GM21381 (cell line): Measurements from ENCODE around the gene ERC1.
"Not testable (repeated sequence)": the region's sequence is repeated elsewhere in the genome, so short reads cannot be mapped to it uniquely, and the experiment has no call there.

Experiments used
- ATAC-seq: cut with Tn5 transposase; IDR thresholded peaks from one replicate; pipeline ENCODE4 v1.9.1; 2021; ENCODE audit warnings: mild to moderate bottlenecking, moderate library complexity; ENCODE audit not compliant: unreplicated experiment

ERC1 gene

GRCh38 chr12:981176-981828, 9.7 kb upstream of the ERC1 start:
- ATAC-seq: no peak

GRCh38 chr12:981961-982360, 9.1 kb upstream of the ERC1 start:
- no peak for ATAC-seq

GRCh38 chr12:988646-989045, 2.4 kb upstream of the ERC1 start:
- no peak for ATAC-seq

DNA sequence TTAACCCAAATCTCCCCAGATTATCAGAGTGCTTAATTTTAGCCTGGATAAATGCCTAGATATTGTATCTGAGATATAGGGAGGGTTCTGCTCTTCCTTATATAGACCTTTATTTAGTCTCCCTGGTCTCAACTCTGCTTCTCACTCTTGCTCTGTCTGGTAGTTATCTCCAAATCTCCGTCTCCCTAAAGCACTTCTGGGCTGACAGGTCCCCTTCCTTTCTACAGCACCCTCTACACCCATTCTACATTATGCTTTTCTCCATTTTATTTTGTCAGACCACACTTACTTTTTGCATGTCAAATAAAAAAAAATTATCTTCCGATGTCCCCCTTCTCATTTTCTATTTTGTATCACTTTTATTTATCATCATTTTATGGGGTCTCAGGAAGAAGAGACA, 2.0 kb upstream of the ERC1 start:
- no peak for ATAC-seq

GRCh38 chr12:989751-990660, 1.0 kb upstream of the ERC1 start:
- peak; percentile 21 for ATAC-seq

GRCh38 chr12:991350-992333, 619 bp downstream of the ERC1 start:
- ATAC-seq: peak; percentile 45

DNA sequence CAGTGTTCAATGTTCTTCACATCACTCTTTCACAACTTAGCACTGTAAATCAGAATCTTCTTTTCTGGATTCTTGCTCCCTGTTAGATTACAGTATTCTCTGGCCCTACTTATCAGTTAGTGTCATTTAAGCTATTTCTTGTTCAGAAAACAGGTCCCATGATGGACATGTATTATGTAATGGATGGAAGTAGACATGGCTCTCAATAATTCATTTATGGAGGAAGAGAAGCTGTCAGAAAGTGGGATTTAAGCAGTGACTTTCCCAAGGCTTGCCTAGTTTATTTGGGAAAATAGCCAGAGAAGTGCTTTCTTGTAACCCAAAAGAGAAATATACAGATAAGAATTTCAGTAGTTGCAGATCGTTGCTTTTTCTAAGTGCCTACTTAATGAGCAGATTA, 1.6 kb downstream of the ERC1 start:
- ATAC-seq: no peak

DNA sequence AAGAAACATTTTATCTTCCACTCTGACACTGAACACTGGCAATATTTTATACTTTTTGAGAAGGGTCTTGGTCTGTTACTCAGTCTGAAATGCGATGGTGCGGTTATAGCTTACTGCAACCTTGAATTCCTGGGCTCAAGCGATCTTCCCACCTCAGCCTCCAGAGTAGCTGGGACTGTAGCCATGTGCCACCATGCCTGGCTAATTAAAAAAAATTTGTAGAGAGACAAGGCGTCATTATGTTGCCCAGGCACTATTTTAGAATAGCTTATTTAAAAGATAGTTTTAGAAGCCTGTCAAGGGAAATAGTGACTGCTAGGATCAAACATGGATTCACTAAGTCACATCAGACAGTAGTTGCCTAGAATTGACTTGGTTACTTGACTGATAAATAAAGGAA, 5.9 kb downstream of the ERC1 start:
- no peak for ATAC-seq

GRCh38 chr12:997505-997904, 6.5 kb downstream of the ERC1 start:
- ATAC-seq: no peak

DNA sequence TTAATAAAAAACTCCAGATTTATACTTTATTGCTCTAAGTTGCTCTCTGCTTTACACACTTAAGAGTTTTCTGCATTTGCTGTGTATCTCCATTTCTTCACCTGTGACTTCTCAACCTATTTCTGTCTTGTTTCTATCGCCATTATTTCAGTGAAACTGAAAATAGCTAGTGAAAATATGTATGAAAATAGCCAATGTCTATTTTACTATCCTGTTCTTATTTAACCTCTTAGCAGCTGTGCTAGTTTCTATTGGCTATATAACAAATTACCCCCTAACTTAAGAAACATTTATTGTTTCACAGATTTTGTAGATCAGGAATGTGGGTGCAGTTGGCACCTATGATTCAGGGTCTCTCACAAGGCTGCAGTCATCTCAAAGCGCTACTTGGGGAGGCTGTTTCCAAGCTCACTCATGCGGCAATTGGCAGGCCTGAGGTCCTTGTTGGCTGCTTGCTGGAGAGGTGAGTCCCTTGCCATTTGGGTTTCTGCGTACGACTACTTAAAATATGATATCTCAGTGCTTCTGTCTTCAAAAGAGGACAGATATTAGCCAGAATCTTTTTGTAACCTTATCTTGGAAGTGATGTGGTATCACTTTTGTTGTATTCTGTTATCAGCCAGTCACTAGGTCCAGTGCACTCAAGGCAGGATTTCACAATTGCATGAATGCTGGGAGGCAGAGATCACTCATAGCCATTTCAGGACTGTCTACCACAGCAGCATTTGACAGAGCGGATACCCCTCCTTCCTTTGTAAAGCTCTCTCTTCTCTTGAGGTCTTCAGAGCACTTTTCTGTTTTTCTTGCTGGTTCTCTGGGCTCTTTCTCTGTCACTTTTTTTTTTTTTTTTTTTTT, 7.2 kb downstream of the ERC1 start:
- ATAC-seq: peak; percentile 52

DNA sequence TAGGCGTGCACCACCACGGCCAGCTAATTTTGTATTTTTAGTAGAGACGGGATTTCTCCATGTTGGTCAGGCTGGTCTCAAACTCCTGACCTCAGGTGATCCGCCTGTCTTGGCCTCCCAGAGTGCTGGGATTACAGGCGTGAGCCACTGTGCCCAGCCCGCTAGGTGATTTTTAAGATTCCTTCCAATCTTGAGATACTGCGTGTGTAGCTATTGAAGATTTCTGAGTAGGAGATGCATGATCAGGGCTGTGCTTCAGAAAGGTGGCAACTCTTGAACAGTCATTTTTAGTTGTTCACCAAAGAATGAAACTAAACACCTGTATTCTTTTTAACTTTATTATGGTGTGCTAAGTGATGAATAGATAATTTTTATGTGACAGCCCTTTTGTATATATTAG, 8.7 kb downstream of the ERC1 start:
- ATAC-seq: not testable (repeated sequence)

DNA sequence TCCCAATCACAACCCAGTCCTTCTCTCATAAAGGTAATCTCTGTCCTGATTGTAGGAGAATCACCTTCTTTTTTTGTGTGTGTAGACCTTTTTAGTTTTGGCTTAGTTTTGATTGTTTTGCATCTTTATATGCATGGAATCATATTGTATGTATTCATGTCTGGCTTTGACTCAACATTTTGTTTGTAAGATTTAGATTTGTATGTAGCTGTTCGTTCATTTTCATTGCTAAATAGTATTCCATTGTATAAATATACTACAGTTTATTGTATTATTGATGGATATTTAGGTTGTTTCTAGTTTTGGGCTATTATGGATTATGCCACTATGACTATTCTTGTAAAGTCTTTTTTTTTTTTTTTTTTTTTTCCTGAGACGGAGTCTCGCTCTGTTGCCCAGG, 10.5 kb downstream of the ERC1 start:
- ATAC-seq: no peak

GRCh38 chr12:1003600-1004271, 12.7 kb downstream of the ERC1 start:
- no peak for ATAC-seq

DNA sequence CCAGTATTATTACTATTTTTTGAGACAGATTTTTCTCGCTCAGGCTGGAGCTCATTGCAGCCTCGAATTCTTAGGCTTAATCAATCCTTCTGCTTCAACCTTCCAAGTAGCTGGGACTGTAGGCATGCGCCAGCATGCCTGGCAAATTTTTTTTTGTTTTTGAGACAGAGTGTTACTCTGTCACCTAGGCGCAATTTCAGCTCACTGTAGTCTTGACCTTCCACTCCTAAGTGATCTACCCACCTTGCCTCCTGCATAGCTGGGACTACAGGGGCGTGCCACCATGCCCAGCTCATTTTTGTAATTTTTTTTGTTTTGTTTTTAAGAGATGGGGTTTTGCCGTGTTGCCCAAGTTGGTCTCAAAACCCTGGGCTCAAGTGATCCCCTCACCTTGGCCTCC, 15.2 kb downstream of the ERC1 start:
- ATAC-seq: no peak

DNA sequence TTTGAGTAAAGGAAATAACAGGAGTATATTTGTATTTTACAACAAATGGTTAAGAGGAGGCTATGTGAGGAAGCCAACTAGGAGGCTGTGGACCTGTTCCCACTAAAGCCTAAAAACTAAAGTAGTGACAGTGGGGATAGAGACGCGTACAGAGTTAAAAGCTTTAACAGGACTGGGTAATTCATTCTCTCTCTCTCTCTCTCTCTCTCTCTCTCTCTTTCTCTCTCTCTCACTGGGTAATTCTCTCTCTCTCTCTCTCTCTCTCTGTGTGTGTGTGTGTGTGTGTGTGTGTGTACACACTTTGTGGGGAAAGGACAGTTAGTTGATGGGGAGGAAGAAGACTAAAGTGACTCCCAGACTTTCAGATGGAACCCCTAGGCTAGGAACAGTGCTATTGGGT, 16.3 kb downstream of the ERC1 start:
- no peak for ATAC-seq

DNA sequence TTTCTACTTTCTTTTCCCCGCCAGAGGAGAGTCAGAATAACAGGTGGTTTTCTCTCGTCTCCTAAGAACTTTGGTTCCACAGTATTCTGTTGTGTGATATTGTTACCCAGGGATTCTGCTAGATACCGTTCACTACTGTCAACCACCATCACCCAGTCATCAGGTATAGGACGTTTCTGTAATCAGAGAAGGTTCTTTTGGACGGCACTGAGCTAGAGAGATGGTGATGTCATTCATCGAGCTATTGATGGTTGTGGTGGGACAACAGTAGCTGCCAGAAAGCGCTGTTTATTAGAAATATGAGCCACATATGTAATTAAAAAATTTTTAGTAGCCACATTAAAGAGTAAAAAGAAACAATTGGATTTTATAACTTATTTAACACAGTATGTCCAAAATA, 17.0 kb downstream of the ERC1 start:
- ATAC-seq: no peak

DNA sequence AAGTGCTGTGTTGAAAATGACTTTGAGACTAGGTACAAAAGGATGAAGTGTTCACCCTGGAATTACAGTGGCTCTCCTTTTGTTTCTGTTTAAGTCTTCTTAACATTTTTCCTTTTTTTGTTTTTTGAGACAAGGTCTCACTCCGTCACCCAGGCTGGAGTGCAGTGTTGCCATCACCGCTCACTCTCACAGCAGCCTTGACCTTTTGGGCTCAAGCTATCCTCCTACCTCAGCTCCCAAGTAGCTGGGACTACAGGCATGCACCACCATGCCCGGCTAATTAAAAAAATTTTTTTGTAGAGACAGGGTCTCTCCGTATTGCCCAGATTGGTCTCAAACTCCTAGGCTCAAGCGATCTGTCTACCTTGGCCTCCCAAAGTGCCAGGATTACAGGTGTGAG, 20.1 kb downstream of the ERC1 start:
- ATAC-seq: no peak

DNA sequence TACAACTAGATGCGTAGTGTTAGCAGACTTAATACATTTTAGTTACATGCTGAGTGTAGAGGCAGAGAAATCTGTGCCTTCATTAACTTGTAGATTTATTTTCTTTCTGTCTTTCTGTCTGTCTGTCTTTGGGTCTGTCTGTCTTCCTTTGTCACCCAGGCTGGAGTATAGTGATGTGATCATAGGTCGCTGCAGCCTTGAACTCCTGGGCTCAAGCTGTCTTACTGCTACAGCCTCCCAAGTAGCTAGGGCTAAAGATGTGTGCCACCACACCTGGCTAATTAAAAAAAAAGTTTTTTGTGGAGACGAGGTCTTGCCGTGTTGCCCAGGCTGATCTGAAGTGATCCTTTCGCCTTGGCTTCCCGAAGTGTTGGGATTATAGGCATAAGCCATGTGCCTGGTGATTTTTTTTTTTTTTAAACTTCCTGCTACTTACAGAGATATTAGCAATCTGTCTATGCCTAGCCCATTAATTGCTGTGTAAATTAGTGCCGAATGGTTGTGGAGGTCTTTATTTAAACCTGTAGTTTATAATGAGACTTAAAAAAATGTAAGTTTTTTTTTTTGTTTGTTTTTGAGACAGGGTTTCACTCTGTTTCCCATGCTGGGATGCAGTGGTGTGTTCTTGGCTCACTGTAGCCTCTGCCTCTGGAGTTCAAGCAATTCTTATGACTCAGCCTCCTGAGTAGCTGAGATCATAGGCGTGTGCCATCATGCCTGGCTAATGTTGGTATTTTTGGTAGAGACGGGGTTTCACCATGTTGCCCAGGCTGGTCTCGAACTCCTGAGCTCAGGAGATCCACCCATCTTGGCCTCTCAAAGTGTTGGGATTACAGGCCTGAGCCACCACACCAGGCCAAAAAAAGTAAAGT, 22.8 kb downstream of the ERC1 start:
- no peak for ATAC-seq

- no peak for ATAC-seq
Measured at GRCh38 chr12:1019283-1019682, 28.3 kb downstream of the ERC1 start.
